GM12878 (cell line): ENCODE data around the gene CUZD1. TPM values are rescaled to one million over a fixed set of nuclear protein-coding genes. Genes with fewer than 3 reads are reported as not detected.

Experiments
- ATAC-seq: fragments of 200-7000 bp; cut with Tn5 transposase; 3 replicates; pipeline ENCODE4 v1.9.1; 2020; ENCODE audit warnings: mild to moderate bottlenecking, moderate library complexity
- BruUV-seq: library from RNA; stranded (reverse); fragments of 400-500 nt; replicated peaks from 2 replicates; lab custom pipeline; 2021; lab: Mats Ljungman, UMichigan
- CTCF ChIA-PET: fragments of 300-600 bp; sonication (Branson Sonifier 250); formaldehyde crosslinking; extraction: SDS; loops from one replicate; lab custom pipeline; 2021; ENCODE audit warnings: inconsistent platforms; lab: Yijun Ruan, JAX
- POLR2A ChIA-PET: fragments of 350-600 bp; formaldehyde crosslinking; extraction: SDS; loops from one replicate; lab custom pipeline; 2021; ENCODE audit warnings: inconsistent platforms; lab: Charles Lee
- RAD21 ChIA-PET: fragments of 300-600 bp; sonication (Branson Sonifier 250); formaldehyde crosslinking; loops from one replicate; lab custom pipeline; 2023; ENCODE audit warnings: antibody characterized with exemption; ENCODE audit not compliant: unreplicated experiment; lab: Charles Lee
- SMC1A ChIA-PET: fragments of 300-600 bp; sonication (Branson Sonifier 250); formaldehyde crosslinking; loops from one replicate; lab custom pipeline; 2023; ENCODE audit not compliant: unreplicated experiment, uncharacterized antibody; lab: Charles Lee
- DNase-seq: peaks from one replicate; pipeline ENCODE4 v3.0.0-alpha.2; 2011; ENCODE audit warnings: low read depth, low spot score
- FAIRE-seq: peaks from 3 replicates; lab custom pipeline; 2011; peaks lifted over from hg19 to GRCh38; lab: Jason Lieb, UNC
- H2AFZ ChIP-seq: 2 replicates; pipeline ENCODE4 v1.6.0; 2011; ENCODE audit warnings: low read depth, low read length, control low read depth; ENCODE audit not compliant: control insufficient read depth
- H3K27ac ChIP-seq: 2 replicates; pipeline ENCODE4 v1.5.1; 2011; ENCODE audit warnings: control low read depth; ENCODE audit not compliant: control insufficient read depth, insufficient read depth
- H3K27me3 ChIP-seq, 2 experiments: replicated peaks in 1 of 2; 2 replicates each; pipeline versions ENCODE4 v1.6.0 to v1.6.1; 2011; ENCODE audit warnings: low read length in 1 of 2; ENCODE audit not compliant: control insufficient read depth in 2 of 2, insufficient read depth in 2 of 2
- H3K36me3 ChIP-seq, 2 experiments: 2 replicates each; pipeline ENCODE4 v1.5.1; 2011; ENCODE audit warnings: low read length in 1 of 2; ENCODE audit not compliant: control insufficient read depth in 2 of 2, insufficient read depth in 2 of 2
- H3K4me1 ChIP-seq: 2 replicates; pipeline ENCODE4 v1.6.1; 2011; ENCODE audit warnings: mild to moderate bottlenecking, low read length, moderate library complexity, mixed read lengths; ENCODE audit not compliant: control insufficient read depth, insufficient read depth
- H3K4me2 ChIP-seq: 2 replicates; pipeline ENCODE4 v1.6.0; 2011; ENCODE audit warnings: control low read depth; ENCODE audit not compliant: control insufficient read depth, insufficient read depth
- H3K4me3 ChIP-seq: fragments of 200-600 bp; sonication (generic); 2 replicates; pipeline ENCODE4 v1.5.1; 2016
- H3K79me2 ChIP-seq: 2 replicates; pipeline ENCODE4 v1.6.0; 2011; ENCODE audit warnings: low read length; ENCODE audit not compliant: control insufficient read depth, insufficient read depth
- H3K9ac ChIP-seq: 2 replicates; pipeline ENCODE4 v1.8.0; 2011; ENCODE audit warnings: low read length, control low read depth, mixed read lengths; ENCODE audit not compliant: control insufficient read depth, insufficient read depth
- H3K9me3 ChIP-seq: replicated peaks from 3 replicates; pipeline ENCODE4 v1.5.1; 2011; ENCODE audit warnings: mild to moderate bottlenecking, low read length; ENCODE audit not compliant: control insufficient read depth, insufficient read depth
- H4K20me1 ChIP-seq: 2 replicates; pipeline ENCODE4 v1.6.0; 2011; ENCODE audit not compliant: control insufficient read depth, insufficient read depth
- ATF3 ChIP-seq: IDR thresholded peaks from 2 replicates; pipeline ENCODE4 v1.6.1; 2011; ENCODE audit warnings: low read depth, mild to moderate bottlenecking, low read length, moderate library complexity, borderline replicate concordance; ENCODE audit errors: extremely low read depth
- BMI1 ChIP-seq: fragments of 450-650 bp; IDR thresholded peaks from 2 replicates; pipeline ENCODE4 v1.6.1; 2016; ENCODE audit warnings: mild to moderate bottlenecking, moderate library complexity, borderline replicate concordance
- CEBPB ChIP-seq, 2 experiments: fragments of 150-350 bp in 1 of 2; IDR thresholded peaks; 2 replicates each; pipeline ENCODE4 v1.6.1; 2012 to 2014; ENCODE audit warnings: low read depth in 2 of 2, low read length in 2 of 2, borderline replicate concordance in 1 of 2, inconsistent platforms in 1 of 2
- CHD1 ChIP-seq: IDR thresholded peaks from 2 replicates; pipeline ENCODE4 v1.6.1; 2012; ENCODE audit warnings: low read depth, low read length, improper control_type of control experiment
- FOXK2 ChIP-seq: fragments of 450-650 bp; IDR thresholded peaks from 2 replicates; pipeline ENCODE4 v1.6.1; 2017; ENCODE audit warnings: mild to moderate bottlenecking, moderate library complexity
- IRF4 ChIP-seq: IDR thresholded peaks from 2 replicates; pipeline ENCODE4 v1.6.1; 2011; ENCODE audit warnings: low read depth, low read length
- JUND ChIP-seq: IDR thresholded peaks from 2 replicates; pipeline ENCODE4 v1.6.1; 2012; ENCODE audit warnings: low read depth, mild to moderate bottlenecking, low read length, improper control_type of control experiment, moderate library complexity
- KAT2A ChIP-seq: conservative IDR thresholded peaks from 2 replicates; pipeline ENCODE4 v1.6.1; 2011; ENCODE audit warnings: low read depth, low read length; ENCODE audit not compliant: control insufficient read depth
- MAX ChIP-seq: IDR thresholded peaks from 2 replicates; pipeline ENCODE4 v1.6.1; 2012; ENCODE audit warnings: low read depth, low read length, improper control_type of control experiment
- MYB ChIP-seq: fragments of 150-350 bp; IDR thresholded peaks from 2 replicates; pipeline ENCODE4 v1.6.1; 2014; ENCODE audit warnings: mild to moderate bottlenecking, low read depth, low read length, borderline replicate concordance
- NFIC ChIP-seq: IDR thresholded peaks from 2 replicates; pipeline ENCODE4 v1.6.1; 2012; ENCODE audit warnings: low read depth, mild to moderate bottlenecking, inconsistent platforms, low read length, moderate library complexity
- PAX5 ChIP-seq: IDR thresholded peaks from 2 replicates; pipeline ENCODE4 v1.6.1; 2011; ENCODE audit warnings: low read depth, low read length, borderline replicate concordance
- RBBP5 ChIP-seq: fragments of 200-600 bp; sonication (generic); conservative IDR thresholded peaks from 2 replicates; pipeline ENCODE4 v1.6.1; 2016
- RCOR1 ChIP-seq: conservative IDR thresholded peaks from 2 replicates; pipeline ENCODE4 v1.6.1; 2012; ENCODE audit warnings: low read depth, low read length, improper control_type of control experiment
- SMC3 ChIP-seq: IDR thresholded peaks from 2 replicates; pipeline ENCODE4 v1.6.1; 2011; ENCODE audit warnings: low read length, improper control_type of control experiment, borderline replicate concordance
- SPI1 ChIP-seq: IDR thresholded peaks from 2 replicates; pipeline ENCODE4 v1.6.1; 2011; ENCODE audit warnings: low read depth, mild to moderate bottlenecking, low read length, moderate library complexity, borderline replicate concordance; ENCODE audit not compliant: insufficient read depth
- SRF ChIP-seq, 2 experiments: IDR thresholded peaks; 2 replicates each; pipeline ENCODE4 v1.6.1; 2011; ENCODE audit warnings: low read depth in 2 of 2, low read length in 2 of 2, mild to moderate bottlenecking in 1 of 2, moderate library complexity in 1 of 2
- SUPT20H ChIP-seq: IDR thresholded peaks from 2 replicates; pipeline ENCODE4 v1.6.1; 2011; ENCODE audit warnings: low read depth, mild to moderate bottlenecking, low read length, moderate library complexity, borderline replicate concordance; ENCODE audit not compliant: control insufficient read depth
- TCF3 ChIP-seq: IDR thresholded peaks from 2 replicates; pipeline ENCODE4 v1.6.1; 2012; ENCODE audit warnings: low read depth, mild to moderate bottlenecking, low read length, borderline replicate concordance; ENCODE audit not compliant: insufficient read depth
- YY1 ChIP-seq: IDR thresholded peaks from 2 replicates; pipeline ENCODE4 v1.6.1; 2011; ENCODE audit warnings: low read depth, mild to moderate bottlenecking, low read length
- ZNF592 ChIP-seq: fragments of 450-650 bp; IDR thresholded peaks from 2 replicates; pipeline ENCODE4 v1.6.1; 2017; ENCODE audit warnings: mild to moderate bottlenecking, moderate library complexity
- WGBS: methylation state at CpG from one replicate; pipeline ENCODE4 v1.1.6; 2016; ENCODE audit warnings: low lambda C conversion rate; ENCODE audit not compliant: insufficient replicate concordance, insufficient coverage; ENCODE audit errors: missing lambda C conversion rate; 5-methylcytosine and 5-hydroxymethylcytosine counted together
- in situ Hi-C: fragments of 300-500 bp; cut with MboI; formaldehyde crosslinking; loops from 9 replicates; pipeline ENCODE4 v1.14.3; 2018; ENCODE audit warnings: mixed read lengths
- intact Hi-C: fragments of 100-400 bp; cut with micrococcal nuclease; formaldehyde crosslinking; loops from one replicate; pipeline ENCODE4 v1.14.2; 2022; ENCODE audit not compliant: unreplicated experiment
- polyA plus RNA-seq, 11 experiments: library from polyadenylated mRNA; depleted of rRNA in 4 of 11; unstranded in 6 of 11; stranded (reverse) in 5 of 11; fragments of >200 nt; fragmentation: Nextera tagmentation in 4 of 11; fragmentation: Illumina TruSeq in 1 of 11; extraction: Ambion mirVana in 4 of 11; extraction: Trizol in 1 of 11; gene quantifications; 1 replicate in 1 of 11; 2 replicates in 10 of 11; pipeline versions ENCODE4 v1.2.1 to v1.2.3, GENCODE V29; 2011 to 2016; ENCODE audit warnings: inconsistent platforms in 2 of 11, missing spikeins in 2 of 11, low read depth in 1 of 11
- total RNA-seq, 4 experiments: library from RNA; depleted of rRNA in 3 of 4; stranded (reverse); fragments of >200 nt in 3 of 4; fragmentation: Illumina TruSeq in 1 of 4; extraction: Trizol in 1 of 4; gene quantifications; 2 replicates each; pipeline versions ENCODE4 v1.2.1 to v1.2.3, GENCODE V29; 2013 to 2021

Gene CUZD1
- total and polyA plus RNA-seq, 10 of the 15 experiments (the other 5 are each of a cell fraction or from before 2014, with no cell fraction given): 0.66 to 2.3 (median 1.5) TPM

GRCh38 chr10:122822973-122823690 is 22.5 kb downstream of the CUZD1 start (continued):
- TF ChIP-seq SPI1: no peak
- TF ChIP-seq FOXK2: no peak
- no peak for TF ChIP-seq YY1
- no peak for TF ChIP-seq CHD1
- TF ChIP-seq TCF3: no peak
- TF ChIP-seq NFIC: no peak
- TF ChIP-seq BMI1: no peak
- TF ChIP-seq JUND: no peak
- no peak for TF ChIP-seq SUPT20H
- no peak for TF ChIP-seq MAX
- no peak for TF ChIP-seq IRF4
- TF ChIP-seq CEBPB (IDR thresholded peaks at IDR 0.05; ENCODE audit: borderline replicate concordance in 1 of 2, low read depth in 2 of 2, low read length in 2 of 2): no peak
- TF ChIP-seq ATF3: no peak

- in situ Hi-C loops: no loop called here
- Histone ChIP-seq H3K27ac (no peak overlapping the region), H3K9me3 (no peaks in the 10 kb centered on the region), H3K9ac (no peak overlapping the region), H3K4me1 (no peaks in the 10 kb centered on the region), H2AFZ (no peak overlapping the region), H3K4me3 (no peak overlapping the region), H3K36me3 (no peaks in the 10 kb centered on the region), H3K79me2 (no peaks in the 10 kb centered on the region), H3K27me3 (no peaks in the 10 kb centered on the region; a peak in 1 of 4 replicates), H3K4me2 (no peak overlapping the region), H4K20me1 (no peaks in the 10 kb centered on the region)
- FAIRE-seq (no peak), DNase-seq (no peak), ATAC-seq (no peak)
- POLR2A ChIA-PET: no interaction called here
- 0% methylated on average over 3 of the region's 3 CpGs for WGBS
- BruUV-seq: no TSS peak
- intact Hi-C loops: no loop called here
- CTCF ChIA-PET: no interaction called here
- RAD21 ChIA-PET: no interaction called here
- SMC1A ChIA-PET: no interaction called here
- TF ChIP-seq ZNF592 (no peak), RBBP5 (no peak), PAX5 (no peak), MYB (no peak), SMC3 (no peak), SRF (IDR thresholded peaks at IDR 0.05; ENCODE audit: low read depth in 2 of 2, low read length in 2 of 2) (no peak), KAT2A (no peak), RCOR1 (no peak), SUPT20H (no peak)
Observed at GRCh38 chr10:122821808-122822207, 23.8 kb downstream of the CUZD1 start.
